Measurements from ENCODE around the gene FNIP1.
A peak's percentile ranks its signal among the peaks of the same experiment; 100 is the strongest.

The FNIP1 gene

DNA sequence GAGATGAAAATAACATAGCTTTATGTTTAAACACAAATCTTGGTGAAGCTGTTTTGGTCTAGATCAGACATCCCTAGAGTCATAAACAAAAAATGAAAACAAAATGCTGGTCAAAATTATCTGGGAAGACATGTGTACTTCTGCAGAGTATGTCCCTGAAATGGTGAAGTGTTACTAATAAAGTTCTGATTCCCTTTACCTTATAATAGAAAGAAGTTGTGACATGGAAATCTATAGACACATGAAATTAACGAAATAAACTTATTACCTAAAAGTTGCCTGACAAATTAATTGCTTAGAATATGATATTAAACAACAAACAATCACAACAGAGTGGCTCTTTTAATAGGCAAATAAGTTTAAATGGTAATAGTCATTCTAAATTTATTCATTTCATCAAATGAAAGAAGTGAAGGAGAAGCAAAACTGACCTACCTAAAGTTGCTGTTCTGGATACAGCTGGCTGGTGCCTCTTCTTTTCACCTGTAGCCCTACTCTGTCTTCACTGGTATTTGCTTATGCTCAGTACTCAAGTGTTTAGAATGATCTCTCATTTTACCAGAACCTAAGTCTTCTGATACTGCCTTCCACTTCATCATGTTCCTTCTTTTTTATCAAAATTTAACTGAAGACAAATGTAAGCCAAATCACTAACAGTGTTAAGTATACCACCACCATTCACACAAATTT, 38.8 kb downstream of the FNIP1 start:
- H4K20me1 ChIP-seq, result peaks cover 84% of the 10 kb centered on the region
- H3K4me3 ChIP-seq, result no peak overlapping the region
- peaks cover 17% of the 10 kb centered on the region for H3K9me3 ChIP-seq
- TF ChIP-seq Cebpa-rat (IDR thresholded peaks at IDR 0.05), result no peak
- peak overlapping the region; percentile 71 for H3K4me2 ChIP-seq
- H3K27me3 ChIP-seq, result no peaks in the 10 kb centered on the region
- H3K9ac ChIP-seq, result no peak overlapping the region
- H3K27ac ChIP-seq, result peak overlapping the region; percentile 42
- peaks cover 34% of the 10 kb centered on the region for H3K4me1 ChIP-seq
- peaks cover 28% of the 10 kb centered on the region for H3K36me3 ChIP-seq

DNA sequence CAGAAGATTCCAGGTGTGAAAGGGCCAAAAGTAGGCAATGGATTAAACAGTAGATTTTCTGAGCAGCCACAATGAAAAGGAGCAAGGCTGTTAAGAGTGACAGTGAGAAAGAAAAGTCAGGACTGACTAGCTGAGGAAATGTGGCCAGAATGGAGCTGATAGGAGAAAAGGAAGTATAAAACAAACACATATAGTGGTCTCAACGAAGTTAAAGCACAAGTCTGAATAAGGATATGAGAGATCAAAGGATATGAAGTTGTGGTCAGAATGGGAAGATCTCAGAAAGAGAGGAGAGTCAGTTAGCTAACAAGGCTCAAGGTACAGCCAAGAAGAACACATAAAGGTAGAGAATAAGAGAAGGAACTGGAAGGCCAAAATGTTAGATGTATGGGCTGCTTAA, 39.9 kb downstream of the FNIP1 start:
- Histone ChIP-seq H3K4me3 (no peak overlapping the region), H3K9ac (no peak overlapping the region), H3K27ac (no peak overlapping the region), H3K9me3 (peaks cover 16% of the 10 kb centered on the region), H3K4me1 (peaks cover 34% of the 10 kb centered on the region), H3K36me3 (peaks cover 27% of the 10 kb centered on the region), H4K20me1 (peaks cover 83% of the 10 kb centered on the region), H3K27me3 (no peaks in the 10 kb centered on the region), H3K4me2 (peak overlapping the region; percentile 71)
- no peak for TF ChIP-seq Cebpa-rat (IDR thresholded peaks at IDR 0.05)

DNA sequence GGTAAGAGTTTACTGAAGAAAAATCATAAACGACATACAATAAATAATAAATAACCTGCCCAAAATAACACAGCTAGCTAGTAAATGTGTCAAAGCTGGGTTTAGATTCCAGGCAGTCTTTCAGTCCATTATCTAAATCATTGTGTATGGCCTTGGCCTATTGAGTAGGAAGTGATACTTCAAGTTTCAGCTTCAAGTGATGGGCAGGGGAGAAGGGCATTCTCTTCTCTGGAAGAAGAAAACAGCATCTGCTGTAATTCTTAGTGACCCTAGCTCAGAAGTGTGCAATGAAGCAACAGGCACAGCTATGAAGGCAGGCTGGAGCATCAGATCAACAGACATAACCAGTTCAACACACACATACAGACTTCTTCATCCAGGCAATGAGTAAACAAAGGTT, 42.5 kb downstream of the FNIP1 start:
- no peak overlapping the region for H3K4me3 ChIP-seq
- peaks cover 23% of the 10 kb centered on the region for H3K9me3 ChIP-seq
- peaks cover 29% of the 10 kb centered on the region for H3K4me1 ChIP-seq
- H3K36me3 ChIP-seq, result peaks cover 36% of the 10 kb centered on the region
- no peak overlapping the region for H3K27ac ChIP-seq
- no peak overlapping the region for H3K4me2 ChIP-seq
- no peaks in the 10 kb centered on the region for H3K27me3 ChIP-seq
- TF ChIP-seq Cebpa-rat (IDR thresholded peaks at IDR 0.05), result no peak
- no peak overlapping the region for H3K9ac ChIP-seq
- peaks cover 92% of the 10 kb centered on the region for H4K20me1 ChIP-seq

DNA sequence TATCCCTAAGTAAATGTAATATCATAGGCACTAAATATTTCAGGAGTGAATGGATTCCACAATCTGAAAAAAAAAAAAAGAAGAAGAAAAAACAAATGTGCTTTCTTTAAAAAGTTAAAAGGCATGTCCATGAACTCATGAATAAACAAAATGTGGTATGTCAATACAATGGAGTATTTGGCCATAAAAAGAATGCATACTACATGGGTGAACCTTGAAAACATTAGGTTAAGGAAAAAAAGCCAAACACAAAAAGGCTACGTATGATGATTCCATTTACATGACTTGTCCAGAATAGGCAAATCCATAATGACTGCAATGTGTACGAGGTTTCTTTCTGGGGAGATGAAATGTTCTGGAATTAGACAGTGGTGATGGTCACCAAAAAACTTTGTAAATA, 45.3 kb downstream of the FNIP1 start:
- Histone ChIP-seq H3K4me1 (peaks cover 7% of the 10 kb centered on the region; the same call in 1 of the 2 replicates), H3K27ac (no peak overlapping the region), H3K9ac (no peak overlapping the region), H3K9me3 (peaks cover 23% of the 10 kb centered on the region), H3K4me2 (no peak overlapping the region), H3K27me3 (no peaks in the 10 kb centered on the region), H3K4me3 (no peak overlapping the region), H4K20me1 (peaks cover 91% of the 10 kb centered on the region), H3K36me3 (peaks cover 48% of the 10 kb centered on the region)
- no peak for TF ChIP-seq Cebpa-rat (IDR thresholded peaks at IDR 0.05)

DNA sequence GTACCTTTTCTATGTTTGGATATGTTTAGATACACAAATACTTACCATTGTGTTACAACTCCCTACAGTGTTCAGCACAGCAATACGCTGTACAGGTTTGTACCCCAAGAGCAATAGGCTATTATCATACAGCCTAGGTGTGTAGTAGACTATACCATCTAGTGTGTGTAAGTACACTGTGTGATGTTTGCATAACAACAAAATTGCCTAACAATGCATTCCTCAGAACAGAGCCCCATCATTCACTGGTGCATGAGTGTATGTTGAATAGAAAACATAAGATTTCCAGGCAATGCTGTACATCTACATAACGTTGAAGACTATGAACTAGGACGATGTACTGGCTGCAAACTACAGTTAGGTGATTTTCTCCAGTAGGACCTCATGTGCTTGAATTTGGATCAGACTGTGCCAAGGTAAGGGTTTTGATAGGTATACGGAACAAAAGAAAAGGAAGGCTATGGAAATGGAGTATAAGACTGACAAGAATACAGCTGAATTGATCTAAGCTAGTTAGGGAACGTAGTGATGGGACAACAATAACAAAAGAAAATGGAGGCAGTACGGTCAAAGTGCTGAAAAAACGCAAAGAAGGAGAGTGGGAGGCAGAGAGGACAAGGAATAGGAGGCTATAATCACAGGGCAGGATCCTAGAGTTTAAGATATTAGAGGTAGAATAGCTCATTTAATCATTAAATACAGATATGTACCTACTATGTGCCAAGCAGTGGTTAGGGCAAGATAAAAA, 46.9 kb downstream of the FNIP1 start:
- H3K27me3 ChIP-seq, result no peaks in the 10 kb centered on the region
- H3K27ac ChIP-seq, result no peak overlapping the region
- peaks cover 53% of the 10 kb centered on the region for H3K36me3 ChIP-seq
- H3K9me3 ChIP-seq, result peaks cover 23% of the 10 kb centered on the region
- no peak for TF ChIP-seq Cebpa-rat (IDR thresholded peaks at IDR 0.05)
- H3K9ac ChIP-seq, result no peak overlapping the region
- no peak overlapping the region for H3K4me3 ChIP-seq
- peaks cover 91% of the 10 kb centered on the region for H4K20me1 ChIP-seq
- H3K4me2 ChIP-seq, result no peak overlapping the region
- H3K4me1 ChIP-seq, result peaks cover 7% of the 10 kb centered on the region; the same call in 1 of the 2 replicates

DNA sequence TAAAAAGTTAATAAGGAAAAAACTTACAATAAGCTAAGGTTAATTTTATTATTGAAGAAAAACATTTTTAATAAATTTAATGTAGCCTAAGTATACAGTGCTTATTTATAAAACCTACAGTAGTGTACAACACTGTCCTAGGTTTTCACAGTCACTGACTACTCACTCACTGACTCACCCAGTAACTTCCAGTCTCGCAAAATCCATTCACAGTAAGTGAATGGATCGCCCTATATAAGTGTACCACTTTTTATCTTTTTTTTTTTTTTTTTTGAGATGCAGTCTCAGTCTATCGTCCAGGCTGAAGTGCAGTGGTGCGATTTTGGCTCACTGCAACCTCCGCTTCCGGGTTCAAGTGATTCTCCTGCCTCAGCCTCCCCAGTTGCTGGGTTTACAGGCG, 47.7 kb downstream of the FNIP1 start:
- H3K27ac ChIP-seq, result no peak overlapping the region
- H3K9me3 ChIP-seq, result peaks cover 23% of the 10 kb centered on the region
- no peaks in the 10 kb centered on the region for H3K27me3 ChIP-seq
- H3K9ac ChIP-seq, result no peak overlapping the region
- TF ChIP-seq Cebpa-rat (IDR thresholded peaks at IDR 0.05), result no peak
- peaks cover 86% of the 10 kb centered on the region for H4K20me1 ChIP-seq
- no peak overlapping the region for H3K4me3 ChIP-seq
- H3K36me3 ChIP-seq, result peaks cover 52% of the 10 kb centered on the region
- no peak overlapping the region for H3K4me2 ChIP-seq
- peaks cover 7% of the 10 kb centered on the region; the same call in 1 of the 2 replicates for H3K4me1 ChIP-seq

DNA sequence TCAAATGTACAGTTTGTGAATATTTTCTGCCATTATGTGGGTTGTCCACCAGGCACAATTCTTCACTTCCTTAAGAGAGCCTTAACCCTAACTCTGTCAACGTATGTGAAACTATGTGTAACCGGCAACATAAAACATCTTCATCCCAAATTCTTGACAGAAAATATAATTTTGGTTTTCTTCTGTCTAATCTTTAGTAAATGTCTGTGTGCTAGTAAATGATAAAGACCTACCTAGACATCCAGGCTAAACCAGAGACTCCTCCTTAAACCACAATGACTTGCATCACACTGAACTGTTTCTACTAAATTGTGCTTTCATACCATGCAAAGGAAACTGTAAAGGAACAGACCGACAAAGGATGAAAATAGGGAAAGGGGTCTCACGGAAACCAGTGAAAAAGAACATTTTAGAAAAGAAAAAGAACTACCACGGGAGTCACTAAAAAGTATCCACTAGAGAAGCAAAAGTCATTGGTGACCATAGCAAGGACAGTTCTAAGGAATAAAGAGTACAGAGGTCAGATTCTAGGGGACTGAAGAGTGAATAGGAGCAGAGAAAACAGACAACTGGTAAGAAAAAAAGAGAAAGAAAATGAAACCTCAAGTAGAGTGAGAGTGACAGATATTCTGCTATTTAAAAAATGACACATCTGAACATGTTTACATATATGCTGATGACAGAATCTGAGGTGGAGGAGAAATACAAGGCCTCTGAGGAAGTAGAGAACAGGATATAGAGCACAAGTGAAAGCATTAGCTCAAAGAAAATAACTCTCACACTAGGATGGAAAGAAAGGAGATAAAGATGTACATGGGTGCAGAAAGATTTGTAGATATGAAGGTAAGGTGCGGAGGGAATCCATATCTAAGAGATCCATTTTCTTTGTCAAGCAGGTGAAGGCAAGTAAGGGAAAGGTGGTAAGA, 49.4 kb downstream of the FNIP1 start:
- no peak overlapping the region for H3K4me3 ChIP-seq
- H3K4me1 ChIP-seq, result peaks cover 7% of the 10 kb centered on the region; the same call in 1 of the 2 replicates
- no peak overlapping the region for H3K9ac ChIP-seq
- no peak overlapping the region for H3K4me2 ChIP-seq
- peaks cover 16% of the 10 kb centered on the region for H3K9me3 ChIP-seq
- H3K27me3 ChIP-seq, result no peaks in the 10 kb centered on the region
- peaks cover 58% of the 10 kb centered on the region for H3K36me3 ChIP-seq
- H3K27ac ChIP-seq, result no peak overlapping the region
- peaks cover 83% of the 10 kb centered on the region for H4K20me1 ChIP-seq
- no peak for TF ChIP-seq Cebpa-rat (IDR thresholded peaks at IDR 0.05)

DNA sequence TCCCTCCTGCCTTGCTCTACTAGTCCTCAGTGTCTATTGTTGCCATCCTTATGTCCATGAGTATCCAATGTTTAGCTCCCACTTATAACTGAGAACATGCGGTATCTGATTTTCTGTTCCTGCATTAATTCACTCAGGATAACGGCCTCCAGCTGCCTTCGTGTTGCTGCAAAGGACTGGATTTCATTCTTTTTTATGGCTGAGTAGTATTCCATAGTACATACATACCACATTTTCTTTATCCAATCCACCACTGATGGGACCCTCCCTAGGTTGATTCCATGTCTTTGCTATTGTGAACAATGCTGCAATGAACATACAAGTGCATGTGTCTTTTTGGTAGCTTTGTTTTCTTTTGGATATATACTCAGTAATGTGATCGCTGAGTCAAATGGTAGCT, 50.4 kb downstream of the FNIP1 start:
- H3K9me3 ChIP-seq, result peaks cover 10% of the 10 kb centered on the region; the same call in 1 of the 2 replicates
- peaks cover 7% of the 10 kb centered on the region; the same call in 1 of the 2 replicates for H3K4me1 ChIP-seq
- H3K27me3 ChIP-seq, result no peaks in the 10 kb centered on the region
- TF ChIP-seq Cebpa-rat (IDR thresholded peaks at IDR 0.05), result no peak
- no peak overlapping the region for H3K9ac ChIP-seq
- H3K4me3 ChIP-seq, result no peak overlapping the region
- H3K36me3 ChIP-seq, result peaks cover 61% of the 10 kb centered on the region
- H4K20me1 ChIP-seq, result peaks cover 74% of the 10 kb centered on the region
- no peak overlapping the region for H3K4me2 ChIP-seq
- H3K27ac ChIP-seq, result no peak overlapping the region

DNA sequence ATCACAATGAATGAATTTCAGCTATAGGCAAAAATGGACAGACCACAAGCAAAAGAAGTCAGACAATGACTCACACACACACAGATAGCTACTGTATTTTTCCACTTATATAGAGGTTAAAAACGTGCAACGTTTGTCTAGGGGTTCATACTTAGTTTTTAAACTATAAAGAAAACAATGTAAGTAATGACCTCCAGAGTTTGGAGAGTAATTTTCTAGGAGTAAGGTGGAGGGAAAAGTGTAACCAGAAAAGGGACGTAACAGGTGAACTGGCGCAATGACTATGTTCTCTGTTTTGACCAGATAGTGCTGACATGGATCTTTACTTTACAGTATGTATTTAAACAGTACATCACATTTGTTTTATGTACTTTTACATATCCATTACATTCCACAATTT, 51.1 kb downstream of the FNIP1 start:
- TF ChIP-seq Cebpa-rat (IDR thresholded peaks at IDR 0.05), result no peak
- no peak overlapping the region for H3K4me2 ChIP-seq

More for the DNA sequence above, 51.1 kb downstream of the FNIP1 start:
- H3K36me3 ChIP-seq, result peaks cover 65% of the 10 kb centered on the region
- no peak overlapping the region for H3K4me3 ChIP-seq
- no peak overlapping the region for H3K27ac ChIP-seq
- H4K20me1 ChIP-seq, result peaks cover 70% of the 10 kb centered on the region
- no peak overlapping the region for H3K9ac ChIP-seq
- peaks cover 12% of the 10 kb centered on the region; the same call in 1 of the 2 replicates for H3K9me3 ChIP-seq
- peaks cover 7% of the 10 kb centered on the region; the same call in 1 of the 2 replicates for H3K4me1 ChIP-seq
- no peaks in the 10 kb centered on the region for H3K27me3 ChIP-seq

All from BLaER1 (cell line).